Nephron progenitor cell (in vitro differentiated cells): Measurements from ENCODE around the gene ZNF691.

ENCODE experiments used
- DNase-seq: peaks from one replicate; pipeline ENCODE4 v3.0.0; 2021
- H3K27ac Mint-ChIP-seq: 2 replicates; pipeline ENCODE4 v1.8.0; 2021; ENCODE audit warnings: mild to moderate bottlenecking, moderate library complexity, mixed read lengths
- H3K27me3 Mint-ChIP-seq: 2 replicates; pipeline ENCODE4 v1.8.0; 2021; ENCODE audit warnings: mild to moderate bottlenecking, low read depth, mixed read lengths; ENCODE audit not compliant: poor library complexity
- H3K36me3 Mint-ChIP-seq: 2 replicates; pipeline ENCODE4 v1.8.0; 2021; ENCODE audit warnings: low read depth, mixed read lengths
- H3K4me1 Mint-ChIP-seq: 2 replicates; pipeline ENCODE4 v1.8.0; 2021; ENCODE audit warnings: mixed read lengths
- H3K4me3 Mint-ChIP-seq: 2 replicates; pipeline ENCODE4 v1.8.0; 2021; ENCODE audit warnings: mild to moderate bottlenecking, moderate library complexity, mixed read lengths
- H3K9me3 Mint-ChIP-seq: 2 replicates; pipeline ENCODE4 v1.8.0; 2021; ENCODE audit warnings: mild to moderate bottlenecking, moderate library complexity, mixed read lengths
- TF ChIP-seq, protein P1 (sequence below): fragments of 200-600 bp; sonication (generic); IDR thresholded peaks from 2 replicates; pipeline ENCODE4 v1.5.0; 2021; ENCODE audit warnings: antibody characterized with exemption

Gene ZNF691

GRCh38 chr1:42825036-42825851 is 21.2 kb upstream of the ZNF691 start:
- H3K4me3 Mint-ChIP-seq: no peak overlapping the region
- H3K36me3 Mint-ChIP-seq: no peaks in the 10 kb centered on the region
- H3K4me1 Mint-ChIP-seq: peaks cover 20% of the 10 kb centered on the region
- TF ChIP-seq, protein P1, sequence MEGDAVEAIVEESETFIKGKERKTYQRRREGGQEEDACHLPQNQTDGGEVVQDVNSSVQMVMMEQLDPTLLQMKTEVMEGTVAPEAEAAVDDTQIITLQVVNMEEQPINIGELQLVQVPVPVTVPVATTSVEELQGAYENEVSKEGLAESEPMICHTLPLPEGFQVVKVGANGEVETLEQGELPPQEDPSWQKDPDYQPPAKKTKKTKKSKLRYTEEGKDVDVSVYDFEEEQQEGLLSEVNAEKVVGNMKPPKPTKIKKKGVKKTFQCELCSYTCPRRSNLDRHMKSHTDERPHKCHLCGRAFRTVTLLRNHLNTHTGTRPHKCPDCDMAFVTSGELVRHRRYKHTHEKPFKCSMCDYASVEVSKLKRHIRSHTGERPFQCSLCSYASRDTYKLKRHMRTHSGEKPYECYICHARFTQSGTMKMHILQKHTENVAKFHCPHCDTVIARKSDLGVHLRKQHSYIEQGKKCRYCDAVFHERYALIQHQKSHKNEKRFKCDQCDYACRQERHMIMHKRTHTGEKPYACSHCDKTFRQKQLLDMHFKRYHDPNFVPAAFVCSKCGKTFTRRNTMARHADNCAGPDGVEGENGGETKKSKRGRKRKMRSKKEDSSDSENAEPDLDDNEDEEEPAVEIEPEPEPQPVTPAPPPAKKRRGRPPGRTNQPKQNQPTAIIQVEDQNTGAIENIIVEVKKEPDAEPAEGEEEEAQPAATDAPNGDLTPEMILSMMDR: no peak
- no peaks in the 10 kb centered on the region for H3K27me3 Mint-ChIP-seq
- no peak for DNase-seq
- no peak overlapping the region for H3K27ac Mint-ChIP-seq
- H3K9me3 Mint-ChIP-seq: no peaks in the 10 kb centered on the region

DNA sequence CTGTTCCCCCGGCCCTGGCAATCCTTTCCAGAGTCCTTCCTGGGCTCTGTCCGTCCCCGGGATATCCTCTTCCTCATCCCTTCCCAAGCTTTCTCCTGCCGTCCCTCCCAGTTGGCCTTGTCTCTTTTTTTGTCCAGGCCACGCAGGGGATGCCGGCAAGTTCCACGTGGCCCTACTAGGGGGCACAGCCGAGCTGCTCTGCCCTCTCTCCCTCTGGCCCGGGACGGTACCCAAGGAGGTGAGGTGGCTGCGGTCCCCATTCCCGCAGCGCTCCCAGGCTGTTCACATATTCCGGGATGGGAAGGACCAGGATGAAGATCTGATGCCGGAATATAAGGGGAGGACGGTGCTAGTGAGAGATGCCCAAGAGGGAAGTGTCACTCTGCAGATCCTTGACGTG is 15.8 kb upstream of the ZNF691 start:
- no peaks in the 10 kb centered on the region for H3K36me3 Mint-ChIP-seq
- H3K27ac Mint-ChIP-seq: no peak overlapping the region
- H3K27me3 Mint-ChIP-seq: no peaks in the 10 kb centered on the region
- TF ChIP-seq, protein P1: no peak
- H3K4me1 Mint-ChIP-seq: peaks cover 2% of the 10 kb centered on the region
- DNase-seq: no peak
- H3K4me3 Mint-ChIP-seq: no peak overlapping the region
- H3K9me3 Mint-ChIP-seq: no peaks in the 10 kb centered on the region

- Mint-ChIP-seq H3K36me3 (no peaks in the 10 kb centered on the region), H3K9me3 (no peaks in the 10 kb centered on the region), H3K27ac (no peak overlapping the region), H3K4me3 (no peak overlapping the region), H3K27me3 (no peaks in the 10 kb centered on the region), H3K4me1 (peaks cover 4% of the 10 kb centered on the region)
- TF ChIP-seq, protein P1: no peak
- DNase-seq: no peak
Observed at GRCh38 chr1:42831273-42831672, 15.1 kb upstream of the ZNF691 start.

GRCh38 chr1:42832641-42833240 is 13.7 kb upstream of the ZNF691 start:
- Mint-ChIP-seq H3K4me1 (peaks cover 12% of the 10 kb centered on the region), H3K36me3 (no peaks in the 10 kb centered on the region), H3K4me3 (no peak overlapping the region), H3K27me3 (peaks cover 3% of the 10 kb centered on the region), H3K27ac (no peak overlapping the region), H3K9me3 (no peaks in the 10 kb centered on the region)
- no peak for DNase-seq
- TF ChIP-seq, protein P1: no peak

GRCh38 chr1:42833981-42834380 is 12.4 kb upstream of the ZNF691 start:
- no peak for DNase-seq
- Mint-ChIP-seq H3K36me3 (no peaks in the 10 kb centered on the region), H3K27ac (no peak overlapping the region), H3K4me1 (peaks cover 25% of the 10 kb centered on the region), H3K4me3 (no peak overlapping the region), H3K9me3 (no peaks in the 10 kb centered on the region), H3K27me3 (peaks cover 3% of the 10 kb centered on the region)
- TF ChIP-seq, protein P1: no peak
